D721Med (cell line): ENCODE measurements around the gene SLC14A1.

Experiments used
- DNase-seq: peaks from one replicate; pipeline ENCODE4 v3.0.0; 2011; ENCODE audit warnings: low spot score; ENCODE audit not compliant: insufficient read length
- FAIRE-seq: peaks from 2 replicates; lab custom pipeline; 2011; peaks lifted over from hg19 to GRCh38; lab: Jason Lieb, UNC
- CTCF ChIP-seq: IDR thresholded peaks from 2 replicates; pipeline ENCODE4 v1.5.1; 2012; ENCODE audit warnings: mild to moderate bottlenecking, control low read depth; ENCODE audit not compliant: insufficient read depth; ENCODE audit errors: missing control alignments

The SLC14A1 gene

DNA sequence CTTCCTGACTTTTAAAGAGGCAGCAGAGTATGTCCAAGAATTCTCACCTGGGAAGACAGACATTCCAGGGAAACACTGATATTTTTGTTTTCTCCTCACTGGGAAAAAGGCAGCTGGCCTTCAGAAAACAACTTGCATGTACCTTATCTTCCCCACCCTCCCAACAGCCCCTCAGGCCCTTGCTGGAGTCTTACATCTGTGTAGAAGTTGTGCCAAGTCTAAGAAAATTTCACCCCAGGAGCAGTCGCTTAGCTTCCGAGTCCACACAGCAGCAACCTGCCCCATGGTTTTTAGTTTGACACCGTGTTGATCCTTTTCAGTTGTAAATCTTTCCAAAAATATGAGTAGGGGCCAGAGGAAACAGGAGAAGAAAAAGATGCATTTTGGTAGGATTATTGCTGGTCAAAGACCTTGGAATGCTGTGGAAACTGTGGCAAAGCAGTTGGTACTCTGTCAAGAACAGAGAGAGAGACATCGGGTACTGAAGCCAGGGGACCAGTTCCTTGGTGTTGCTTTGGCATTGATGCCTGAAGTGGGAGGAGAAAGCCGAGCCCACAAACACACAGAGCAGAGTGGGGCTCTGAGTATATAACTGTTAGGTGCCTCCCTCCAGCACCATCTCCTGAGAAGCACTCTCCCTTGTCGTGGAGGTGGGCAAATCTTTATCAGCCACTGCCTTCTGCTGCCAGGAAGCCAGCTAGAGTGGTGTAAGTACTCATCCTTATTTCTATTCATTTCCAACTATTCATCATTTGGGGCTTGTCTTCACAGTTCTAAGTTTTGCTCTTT is at the start of gene SLC14A1:
SLC14A1 (plus strand) TSS at position 615 of the 789 bp plus-strand sequence. CDS start 6,140 bp downstream, outside the sequence.
- FAIRE-seq (no peak), DNase-seq (no peak)
- TF ChIP-seq CTCF = no peak

GRCh38 chr18:45677276-45677807 is 46.6 kb upstream of the SLC14A1 start:
- FAIRE-seq (no peak), DNase-seq (no peak)
- no peak for TF ChIP-seq CTCF

GRCh38 chr18:45678441-45678840 is 45.5 kb upstream of the SLC14A1 start:
- FAIRE-seq (no peak), DNase-seq (no peak)
- no peak for TF ChIP-seq CTCF

DNA sequence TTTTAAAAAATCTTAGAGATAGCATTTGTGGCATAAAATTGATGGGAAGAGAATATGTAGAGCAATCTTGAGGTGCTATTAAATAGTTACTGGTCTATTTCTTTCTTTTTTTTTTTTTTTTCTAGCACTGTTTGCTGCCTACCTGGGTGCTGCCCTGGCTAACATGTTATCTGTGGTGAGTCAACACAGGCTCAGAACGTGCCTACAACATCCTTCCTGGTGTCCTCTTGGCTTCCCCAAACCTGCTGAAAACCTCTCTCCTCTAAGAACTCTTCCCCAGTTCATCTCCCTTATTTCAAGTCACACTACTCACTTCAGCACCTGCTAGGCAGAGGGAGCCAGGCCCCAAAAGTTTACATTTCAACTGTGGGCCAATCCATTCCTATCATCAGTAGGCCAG is 45.1 kb upstream of the SLC14A1 start:
- FAIRE-seq = no peak
- DNase-seq = no peak
- no peak for TF ChIP-seq CTCF

DNA sequence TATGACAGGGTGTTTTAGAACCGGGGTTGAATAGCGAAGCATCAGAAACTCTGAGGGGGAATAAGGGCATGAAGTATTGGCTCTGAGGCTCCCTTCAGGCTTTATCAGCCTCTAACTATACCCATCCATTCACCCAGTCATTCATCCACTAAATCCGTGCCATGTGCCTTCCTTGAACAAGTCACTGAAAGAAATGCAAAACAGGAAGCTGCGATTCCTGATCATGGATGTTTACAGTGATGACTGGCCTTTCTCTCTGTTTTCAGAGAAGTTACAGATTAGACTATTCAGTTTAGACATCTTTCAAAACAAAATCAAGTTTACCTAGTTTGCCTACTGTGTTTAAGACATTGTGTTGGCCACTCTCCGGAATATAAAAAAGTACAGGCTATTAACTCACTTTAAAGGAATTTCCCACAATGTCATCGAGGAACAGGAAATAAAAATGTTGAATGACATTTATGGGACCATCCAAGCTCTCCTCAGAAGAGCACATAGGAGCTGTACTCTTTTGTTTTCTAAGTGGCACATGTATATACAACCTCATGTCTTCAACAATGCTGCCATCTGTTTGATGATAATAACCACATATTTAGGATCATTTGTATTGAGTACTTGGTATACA is 43.8 kb upstream of the SLC14A1 start:
- FAIRE-seq (no peak), DNase-seq (no peak)
- no peak for TF ChIP-seq CTCF

DNA sequence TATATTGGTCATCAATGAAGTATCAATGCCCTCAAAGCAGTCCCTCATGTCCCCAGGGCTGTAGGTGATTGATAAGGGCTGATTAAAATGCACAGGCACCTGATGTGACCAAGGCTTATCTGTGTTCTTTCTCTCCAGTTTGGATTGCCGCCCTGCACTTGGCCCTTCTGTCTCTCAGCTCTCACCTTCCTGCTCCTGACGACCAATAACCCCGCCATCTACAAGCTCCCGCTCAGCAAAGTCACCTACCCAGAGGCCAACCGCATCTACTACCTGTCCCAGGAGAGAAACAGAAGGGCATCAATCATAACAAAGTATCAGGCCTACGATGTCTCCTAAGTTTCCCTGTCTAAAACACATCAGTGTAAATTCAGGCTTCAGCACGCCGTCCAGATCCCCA is 41.8 kb upstream of the SLC14A1 start:
- no peak for DNase-seq
- FAIRE-seq = no peak
- TF ChIP-seq CTCF = no peak
